Stimulated activated effector memory CD8-positive, alpha-beta T cell treated with anti-CD3 and anti-CD28 coated beads, Interleukin-12 subunit alpha, Interleukin-12 subunit beta, amount 100 ng/mL, for 72 hours (primary cell): ENCODE results near the gene ARHGAP26.
"Not testable (repeated sequence)": the region's sequence is repeated elsewhere in the genome, so short reads cannot be mapped to it uniquely, and the experiment has no call there.

ENCODE experiments used
- ATAC-seq: fragments of 150-1000 bp; cut with Tn5 transposase; 2 replicates; pipeline ENCODE4 v1.10.0; 2021
- DNase-seq, 2 donors: peaks; one replicate each; pipeline ENCODE4 v3.0.0; 2021 to 2022; ENCODE audit warnings: low spot score in 2 of 2
- H3K27ac Mint-ChIP-seq: one replicate; pipeline ENCODE4 v1.8.0; 2022; ENCODE audit warnings: mild to moderate bottlenecking, mixed read lengths
- H3K36me3 Mint-ChIP-seq: one replicate; pipeline ENCODE4 v1.8.0; 2022; ENCODE audit warnings: mild to moderate bottlenecking, mixed read lengths
- H3K4me1 Mint-ChIP-seq: one replicate; pipeline ENCODE4 v1.8.0; 2022; ENCODE audit warnings: mixed read lengths
- H3K4me3 Mint-ChIP-seq: one replicate; pipeline ENCODE4 v1.8.0; 2022; ENCODE audit warnings: mild to moderate bottlenecking, mixed read lengths
- H3K9me3 Mint-ChIP-seq: one replicate; pipeline ENCODE4 v1.8.0; 2022; ENCODE audit warnings: mixed read lengths

The ARHGAP26 gene

DNA sequence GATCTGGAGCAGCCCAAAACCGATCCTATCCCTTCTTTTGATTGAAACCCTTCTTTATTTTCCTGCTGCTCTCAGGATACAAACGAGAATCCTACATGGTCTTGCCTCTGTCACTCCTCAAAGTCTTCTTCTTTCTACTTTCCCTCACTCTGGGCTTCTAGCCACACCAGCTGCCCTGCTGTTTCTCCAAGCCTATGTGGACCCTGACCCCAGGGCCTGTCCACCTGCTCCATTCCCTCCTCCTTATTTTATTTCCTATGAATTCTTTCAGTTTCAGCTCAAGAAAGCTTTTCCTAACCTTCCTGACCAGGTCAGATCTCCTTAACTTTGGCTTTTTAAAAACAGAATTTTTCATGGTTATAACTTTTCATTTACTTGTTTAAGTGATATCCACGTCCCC, 141.0 kb downstream of the ARHGAP26 start:
- no peak overlapping the region for H3K4me3 Mint-ChIP-seq
- H3K27ac Mint-ChIP-seq, result peak overlapping the region; percentile 69
- H3K36me3 Mint-ChIP-seq, result peaks cover 85% of the 10 kb centered on the region
- ATAC-seq (no peak), DNase-seq (no peak)
- peaks cover 5% of the 10 kb centered on the region for H3K4me1 Mint-ChIP-seq
- H3K9me3 Mint-ChIP-seq, result no peaks in the 10 kb centered on the region

- Mint-ChIP-seq H3K36me3 (peaks cover 85% of the 10 kb centered on the region), H3K4me1 (no peaks in the 10 kb centered on the region), H3K27ac (peak overlapping the region; percentile 69), H3K9me3 (no peaks in the 10 kb centered on the region), H3K4me3 (no peak overlapping the region)
- DNase-seq (no peak), ATAC-seq (no peak)
Observed at GRCh38 chr5:142911775-142912174, 141.6 kb downstream of the ARHGAP26 start.

GRCh38 chr5:142913728-142914338, 143.7 kb downstream of the ARHGAP26 start:
- H3K36me3 Mint-ChIP-seq, result peaks cover 76% of the 10 kb centered on the region

GRCh38 chr5:142915038-142915437, 144.9 kb downstream of the ARHGAP26 start:
- Mint-ChIP-seq H3K4me3 (no peak overlapping the region), H3K27ac (no peak overlapping the region), H3K9me3 (no peaks in the 10 kb centered on the region), H3K4me1 (no peaks in the 10 kb centered on the region), H3K36me3 (peaks cover 67% of the 10 kb centered on the region)
- ATAC-seq (no peak), DNase-seq (no peak)

More at GRCh38 chr5:142913728-142914338, 143.7 kb downstream of the ARHGAP26 start:
- Mint-ChIP-seq H3K9me3 (no peaks in the 10 kb centered on the region), H3K27ac (peak overlapping the region; percentile 68), H3K4me3 (no peak overlapping the region), H3K4me1 (no peaks in the 10 kb centered on the region)
- DNase-seq (no peak), ATAC-seq (no peak)

DNA sequence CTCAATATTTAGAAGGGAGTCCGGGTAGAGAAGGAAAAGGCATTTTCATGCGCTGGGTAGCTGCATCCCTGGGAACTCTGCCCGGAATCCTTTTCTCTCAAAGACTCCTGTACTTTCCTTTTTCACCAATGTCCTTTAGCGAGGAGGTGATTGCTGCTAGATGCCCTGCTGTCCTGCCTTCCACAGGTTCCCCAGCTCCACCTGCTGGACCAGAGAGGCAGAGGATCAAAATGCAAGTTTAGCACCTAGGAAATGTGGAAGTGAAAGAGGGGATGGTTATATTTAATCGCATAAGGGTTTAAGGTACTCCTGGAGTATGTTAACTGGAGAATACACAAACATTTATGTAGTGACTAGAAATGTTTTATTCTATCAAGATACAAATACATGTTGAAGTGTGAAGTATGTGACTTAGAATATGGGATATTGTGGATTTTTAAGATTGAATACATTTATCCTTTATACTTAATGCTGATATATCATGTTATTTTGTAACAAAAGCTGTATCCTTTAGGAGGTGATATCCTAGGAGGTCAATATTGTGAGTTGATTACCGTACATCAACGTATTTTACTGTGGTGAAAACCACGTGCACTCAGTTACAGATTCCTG, 145.7 kb downstream of the ARHGAP26 start:
- no peak for ATAC-seq
- no peak overlapping the region for H3K4me3 Mint-ChIP-seq
- no peak for DNase-seq
- peak overlapping the region; percentile 43 for H3K27ac Mint-ChIP-seq
- no peaks in the 10 kb centered on the region for H3K9me3 Mint-ChIP-seq
- H3K4me1 Mint-ChIP-seq, result no peaks in the 10 kb centered on the region
- H3K36me3 Mint-ChIP-seq, result peaks cover 61% of the 10 kb centered on the region

DNA sequence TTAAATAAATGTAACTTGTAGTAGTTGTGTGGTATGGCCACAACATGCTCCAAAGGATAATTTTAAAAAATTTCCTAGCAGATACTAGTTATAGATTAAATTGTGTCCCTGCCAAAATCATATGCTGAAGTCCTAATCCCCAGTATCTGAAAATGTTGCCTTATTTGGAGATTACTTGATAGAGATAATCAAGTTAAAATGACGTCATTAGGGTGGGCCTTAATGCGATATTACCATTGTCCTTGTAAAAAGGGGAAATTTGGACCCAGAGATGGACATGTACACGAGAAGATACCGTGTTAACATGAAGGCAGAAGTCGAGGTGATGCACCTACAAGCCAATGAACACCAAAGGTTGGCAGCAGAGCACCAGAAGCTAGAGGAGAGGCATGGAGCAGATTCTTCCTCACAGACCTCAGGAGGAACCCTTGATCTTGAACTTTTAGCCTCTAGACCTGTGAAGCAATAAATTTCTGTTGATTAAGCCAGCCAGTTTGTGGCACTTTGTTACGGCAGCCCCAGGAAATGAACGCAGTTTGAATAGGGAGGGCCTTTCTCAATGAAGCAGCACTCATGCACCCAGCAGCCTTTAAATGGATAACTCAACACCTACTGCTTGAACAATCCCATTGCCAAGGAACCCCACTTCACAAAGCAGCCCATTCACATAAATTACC, 148.9 kb downstream of the ARHGAP26 start:
- Mint-ChIP-seq H3K9me3 (no peaks in the 10 kb centered on the region), H3K4me1 (peaks cover 16% of the 10 kb centered on the region), H3K4me3 (no peak overlapping the region), H3K27ac (peak overlapping the region; percentile 74), H3K36me3 (peaks cover 31% of the 10 kb centered on the region)
- DNase-seq (no peak), ATAC-seq (no peak)

DNA sequence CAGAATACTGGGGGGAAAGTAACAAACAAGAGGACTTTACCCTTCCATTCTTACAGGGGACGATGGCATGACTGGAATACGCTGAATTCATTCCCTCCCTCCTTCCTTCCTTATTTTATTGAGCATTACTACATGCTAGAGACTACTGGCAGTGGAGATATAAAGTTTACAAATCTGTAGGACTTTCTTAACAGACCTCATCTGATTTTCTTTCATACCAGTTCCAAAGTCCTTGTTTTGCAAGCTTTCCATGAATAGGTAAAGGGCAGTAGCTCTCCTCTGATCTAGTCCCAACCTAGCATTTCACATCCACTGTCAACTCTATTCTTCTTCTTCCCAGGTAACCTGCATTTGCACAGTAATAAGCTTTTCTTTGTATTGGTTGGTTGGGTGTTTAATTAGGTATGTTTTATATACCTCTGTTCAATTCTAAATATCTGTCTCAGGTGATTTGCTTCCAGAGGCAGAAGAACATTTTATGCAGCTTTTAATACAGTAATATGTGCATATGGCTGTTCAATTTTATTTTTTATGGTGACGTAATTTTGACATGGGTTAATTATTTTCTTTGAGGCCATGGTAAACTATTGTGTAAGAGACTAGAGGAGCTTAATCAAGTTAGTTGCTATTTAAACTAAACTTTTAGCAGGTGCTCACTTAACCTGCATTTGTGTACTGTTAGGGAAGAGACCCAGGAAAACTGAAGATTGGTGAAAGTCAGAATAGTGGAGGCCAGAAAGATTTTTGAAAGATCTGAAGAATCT, 150.9 kb downstream of the ARHGAP26 start:
- peaks cover 36% of the 10 kb centered on the region for H3K4me1 Mint-ChIP-seq
- no peaks in the 10 kb centered on the region for H3K9me3 Mint-ChIP-seq
- no peak overlapping the region for H3K4me3 Mint-ChIP-seq
- DNase-seq (no peak), ATAC-seq (no peak)
- peak overlapping the region; percentile 74 for H3K27ac Mint-ChIP-seq
- peaks cover 17% of the 10 kb centered on the region for H3K36me3 Mint-ChIP-seq

DNA sequence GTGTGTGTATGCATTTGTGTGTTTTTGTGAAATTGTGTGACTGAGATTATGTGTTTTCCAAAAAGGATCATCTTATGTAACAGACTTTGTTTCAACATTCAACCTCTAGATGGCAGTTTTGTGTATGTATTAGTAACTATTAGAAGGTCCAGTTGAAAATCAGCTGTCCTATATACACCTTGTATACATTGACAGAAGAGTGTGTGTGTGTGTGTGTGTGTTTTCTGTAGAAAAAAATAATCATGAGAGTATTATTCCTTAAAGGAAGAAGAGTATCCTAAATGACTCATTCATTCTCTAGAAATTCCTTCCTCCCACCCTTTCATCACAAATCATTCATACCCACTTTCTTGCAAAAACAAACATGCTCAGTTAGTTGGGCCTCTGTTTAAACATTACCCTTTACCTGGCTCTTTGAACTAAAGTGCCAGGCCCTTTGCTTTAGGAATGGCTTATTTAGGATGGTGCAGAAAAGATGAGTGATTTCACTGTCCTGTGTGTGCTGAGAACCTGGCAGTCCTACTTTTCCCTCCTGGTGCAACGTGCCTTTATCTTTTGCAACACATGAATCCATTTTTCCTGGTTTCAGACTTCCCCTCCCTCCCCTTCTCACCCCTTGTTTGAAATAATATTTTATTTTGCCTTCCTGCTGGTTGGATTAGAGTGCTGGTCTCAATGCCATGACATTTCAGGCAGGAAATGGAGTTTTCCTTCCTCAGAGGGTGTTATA, 152.2 kb downstream of the ARHGAP26 start:
- Mint-ChIP-seq H3K4me3 (no peak overlapping the region), H3K36me3 (peaks cover 9% of the 10 kb centered on the region), H3K27ac (peak overlapping the region; percentile 74), H3K9me3 (no peaks in the 10 kb centered on the region), H3K4me1 (peaks cover 45% of the 10 kb centered on the region)
- DNase-seq (no peak), ATAC-seq (peak; percentile 42)

DNA sequence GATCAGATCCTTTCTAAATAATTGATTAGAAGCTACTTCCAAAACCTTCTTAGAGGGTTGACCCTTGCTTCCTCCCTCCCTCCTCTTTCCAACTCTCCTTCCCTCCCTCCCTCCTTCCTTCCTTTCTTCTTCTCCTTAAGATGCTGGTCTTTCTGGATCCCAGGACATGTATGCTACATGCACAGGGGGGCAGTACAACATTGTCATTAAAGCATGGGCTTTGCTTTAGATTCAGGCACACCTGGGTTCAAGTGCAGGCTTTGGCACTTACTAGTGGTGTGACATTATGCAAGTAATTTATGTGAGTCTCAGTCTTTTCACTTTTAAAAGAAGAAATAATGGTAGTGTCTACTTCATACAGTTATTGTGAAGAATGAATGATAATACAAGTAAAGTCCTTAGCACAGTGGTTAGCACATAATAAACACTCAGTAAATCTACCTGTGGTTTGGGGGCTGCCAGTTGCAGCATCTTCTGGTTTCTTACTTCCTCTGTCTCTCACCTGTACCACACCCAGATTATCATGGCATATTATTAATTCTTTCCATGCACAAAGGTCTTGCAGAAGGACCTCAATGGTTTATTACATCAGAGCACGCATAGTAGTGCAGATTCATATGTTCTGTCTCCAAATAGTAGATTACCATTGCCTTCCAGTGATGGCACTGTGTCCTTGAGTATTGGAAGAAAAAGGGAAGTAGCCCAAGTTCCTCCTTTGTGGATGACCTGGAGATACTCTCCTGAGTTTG, 154.1 kb downstream of the ARHGAP26 start:
- Mint-ChIP-seq H3K4me1 (peaks cover 55% of the 10 kb centered on the region), H3K36me3 (no peaks in the 10 kb centered on the region), H3K9me3 (no peaks in the 10 kb centered on the region), H3K4me3 (no peak overlapping the region), H3K27ac (peak overlapping the region; percentile 26)
- no peak for DNase-seq
- peak; percentile 51 for ATAC-seq

DNA sequence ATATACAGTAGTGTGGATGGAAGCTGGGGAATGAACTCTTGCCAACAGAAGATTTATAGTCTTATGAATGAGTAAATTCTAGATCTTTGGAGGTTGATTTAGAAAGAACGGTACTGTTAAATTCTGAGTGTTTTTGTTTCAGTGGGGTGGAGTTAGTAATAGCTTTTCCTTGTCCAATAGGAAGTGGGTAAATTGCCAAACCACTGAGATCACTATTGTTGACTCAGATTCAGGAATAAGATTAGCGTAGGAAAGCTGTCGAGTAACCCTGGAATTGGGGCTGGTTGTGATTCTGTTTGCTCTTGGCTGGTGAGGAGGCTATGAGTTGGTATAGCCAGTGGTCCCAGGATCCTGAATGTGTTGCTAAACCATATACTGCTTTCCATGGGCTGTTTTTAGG, 155.6 kb downstream of the ARHGAP26 start:
- peak overlapping the region; percentile 26 for H3K27ac Mint-ChIP-seq
- H3K9me3 Mint-ChIP-seq, result no peaks in the 10 kb centered on the region
- no peak overlapping the region for H3K4me3 Mint-ChIP-seq
- H3K4me1 Mint-ChIP-seq, result peaks cover 70% of the 10 kb centered on the region
- ATAC-seq (no peak), DNase-seq (no peak)
- H3K36me3 Mint-ChIP-seq, result peaks cover 5% of the 10 kb centered on the region

DNA sequence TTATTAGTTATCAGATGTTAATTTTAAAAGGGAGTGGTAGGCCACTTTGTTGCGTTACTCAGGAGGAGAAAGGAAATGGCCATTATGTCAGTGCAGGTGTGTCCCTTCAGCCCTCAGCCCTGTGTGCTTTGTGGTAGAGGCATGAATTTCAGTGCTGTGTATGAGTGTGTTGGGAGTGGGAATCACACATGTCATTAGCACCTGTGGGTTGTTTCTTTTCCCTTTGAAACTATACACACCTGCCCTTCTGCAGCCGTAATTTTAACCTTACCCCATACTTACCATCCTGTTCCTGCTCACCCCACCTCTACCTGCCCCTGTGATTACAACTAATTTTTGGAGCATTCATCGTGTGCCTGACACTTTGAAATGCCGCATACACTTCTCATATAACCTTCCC, 156.4 kb downstream of the ARHGAP26 start:
- H3K9me3 Mint-ChIP-seq, result no peaks in the 10 kb centered on the region
- H3K36me3 Mint-ChIP-seq, result peaks cover 7% of the 10 kb centered on the region
- DNase-seq (no peak), ATAC-seq (no peak)
- H3K4me3 Mint-ChIP-seq, result no peak overlapping the region
- H3K27ac Mint-ChIP-seq, result peak overlapping the region; percentile 26
- peaks cover 78% of the 10 kb centered on the region for H3K4me1 Mint-ChIP-seq

GRCh38 chr5:142928999-142929398, 158.8 kb downstream of the ARHGAP26 start:
- peak overlapping the region; percentile 93 for H3K27ac Mint-ChIP-seq
- ATAC-seq, H3K4me3 Mint-ChIP-seq: not testable (repeated sequence)

GRCh38 chr5:142929587-142929986, 159.4 kb downstream of the ARHGAP26 start:
- Mint-ChIP-seq H3K27ac (peak overlapping the region; percentile 93), H3K4me3 (peak overlapping the region; percentile 14)
- ATAC-seq, result peak; percentile 77

More at GRCh38 chr5:142928999-142929398, 158.8 kb downstream of the ARHGAP26 start:
- H3K4me1 Mint-ChIP-seq, result peaks cover 79% of the 10 kb centered on the region
- not testable (repeated sequence) for H3K9me3 Mint-ChIP-seq, DNase-seq
- H3K36me3 Mint-ChIP-seq, result peaks cover 19% of the 10 kb centered on the region

GRCh38 chr5:142930395-142931110, 160.4 kb downstream of the ARHGAP26 start:
- peaks cover 31% of the 10 kb centered on the region for H3K36me3 Mint-ChIP-seq
- H3K27ac Mint-ChIP-seq, result peak overlapping the region; percentile 93
- no peaks in the 10 kb centered on the region for H3K9me3 Mint-ChIP-seq
- DNase-seq (no peak), ATAC-seq (no peak)
- H3K4me3 Mint-ChIP-seq, result no peak overlapping the region
- peaks cover 78% of the 10 kb centered on the region for H3K4me1 Mint-ChIP-seq

More at GRCh38 chr5:142929587-142929986, 159.4 kb downstream of the ARHGAP26 start:
- H3K9me3 Mint-ChIP-seq, result no peaks in the 10 kb centered on the region
- H3K4me1 Mint-ChIP-seq, result peaks cover 79% of the 10 kb centered on the region
- DNase-seq, result no peak
- H3K36me3 Mint-ChIP-seq, result peaks cover 25% of the 10 kb centered on the region
